Smooth muscle cell (in vitro differentiated cells): ENCODE measurements around the gene CNTNAP2. TPM values are rescaled to one million over a fixed set of nuclear protein-coding genes. Genes with fewer than 3 reads are reported as not detected.

Experiments
- DNase-seq: peaks from one replicate; lab custom pipeline; 2025; ENCODE audit not compliant: unreplicated experiment; lab: John Stamatoyannopoulos, UW
- H2AFZ ChIP-seq: fragments of 200-600 bp; sonication (generic); 2 replicates; pipeline ENCODE4 v1.6.0; 2016; ENCODE audit warnings: antibody characterized with exemption, low read depth, mild to moderate bottlenecking
- H3F3A ChIP-seq: fragments of 200-600 bp; sonication (generic); 2 replicates; pipeline ENCODE4 v1.6.0; 2017; ENCODE audit warnings: antibody characterized with exemption, low read depth
- H3K27ac ChIP-seq: fragments of 200-600 bp; sonication (generic); 2 replicates; pipeline ENCODE4 v1.5.1; 2016; ENCODE audit warnings: low read depth, mild to moderate bottlenecking
- H3K27me3 ChIP-seq: fragments of 200-600 bp; sonication (generic); 2 replicates; pipeline ENCODE4 v1.6.1; 2016; ENCODE audit warnings: low read depth, mild to moderate bottlenecking
- H3K36me3 ChIP-seq: fragments of 200-600 bp; sonication (generic); 2 replicates; pipeline ENCODE4 v1.5.1; 2016; ENCODE audit warnings: low read depth
- H3K4me1 ChIP-seq: fragments of 200-600 bp; sonication (generic); 2 replicates; pipeline ENCODE4 v1.5.1; 2016; ENCODE audit warnings: low read depth
- H3K4me2 ChIP-seq: fragments of 200-600 bp; sonication (generic); 2 replicates; pipeline ENCODE4 v1.6.0; 2016; ENCODE audit warnings: mild to moderate bottlenecking
- H3K4me3 ChIP-seq: fragments of 200-600 bp; sonication (generic); 2 replicates; pipeline ENCODE4 v1.5.1; 2016; ENCODE audit warnings: mild to moderate bottlenecking
- H3K79me2 ChIP-seq: fragments of 200-600 bp; sonication (generic); 2 replicates; pipeline ENCODE4 v1.6.0; 2016; ENCODE audit warnings: low read depth, mild to moderate bottlenecking
- H3K9ac ChIP-seq: fragments of 200-600 bp; sonication (generic); 2 replicates; pipeline ENCODE4 v1.6.0; 2016; ENCODE audit warnings: low read depth
- H3K9me3 ChIP-seq: fragments of 200-600 bp; sonication (generic); replicated peaks from 2 replicates; pipeline ENCODE4 v1.5.1; 2016; ENCODE audit warnings: low read depth
- H4K20me1 ChIP-seq: fragments of 200-600 bp; sonication (generic); 2 replicates; pipeline ENCODE4 v1.6.0; 2016; ENCODE audit warnings: low read depth
- CTCF ChIP-seq: fragments of 200-600 bp; sonication (generic); IDR thresholded peaks from 2 replicates; pipeline ENCODE4 v1.5.1; 2017; ENCODE audit warnings: borderline replicate concordance, mild to moderate bottlenecking, antibody characterized with exemption; ENCODE audit not compliant: insufficient read depth, poor library complexity, severe bottlenecking
- WGBS: methylation state at CpG from one replicate; pipeline ENCODE4 v1.1.7; 2016; ENCODE audit warnings: low lambda C conversion rate; 5-methylcytosine and 5-hydroxymethylcytosine counted together
- polyA plus RNA-seq: library from polyadenylated mRNA; unstranded; fragments of >200 nt; fragmentation: Nextera tagmentation; extraction: Ambion mirVana; gene quantifications from 2 replicates; pipeline ENCODE4 v1.2.1, GENCODE V29; 2016
- total RNA-seq: library from RNA; depleted of rRNA; stranded (reverse); fragments of >200 nt; gene quantifications from 2 replicates; pipeline ENCODE4 v1.2.3, GENCODE V29; 2014

The CNTNAP2 gene
- total and polyA plus RNA-seq, 2 experiments from 2014 or later = 1.7 to 9.0 TPM

DNA sequence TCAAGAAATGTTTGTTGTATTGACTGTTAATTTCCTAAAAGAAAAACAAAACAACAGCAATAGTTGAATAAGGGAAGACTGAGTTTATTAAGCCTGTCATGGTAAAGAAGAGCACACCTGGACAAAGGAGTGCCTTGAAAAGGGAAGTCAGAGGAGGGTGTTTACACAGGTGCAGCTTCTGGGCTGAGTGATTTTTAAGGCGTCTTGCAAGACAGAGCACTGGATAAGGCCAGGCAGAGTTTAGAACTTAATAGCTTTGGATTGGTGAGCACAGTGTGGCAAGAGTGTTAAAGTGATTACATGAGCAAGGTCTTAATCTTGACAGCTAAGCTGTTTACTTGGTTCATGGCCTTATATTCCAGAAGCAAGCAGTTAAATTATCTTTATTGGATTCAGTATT lies 423.2 kb downstream of the CNTNAP2 start:
- no peak overlapping the region for H3K4me3 ChIP-seq
- no peaks in the 10 kb centered on the region for H3K9me3 ChIP-seq
- H3K27me3 ChIP-seq = no peaks in the 10 kb centered on the region
- 39% methylated on average over 1 of the region's 1 CpG for WGBS
- no peak for TF ChIP-seq CTCF
- no peak overlapping the region for H2AFZ ChIP-seq
- no peak overlapping the region for H3K27ac ChIP-seq
- H4K20me1 ChIP-seq = no peaks in the 10 kb centered on the region
- no peaks in the 10 kb centered on the region for H3F3A ChIP-seq
- H3K4me1 ChIP-seq = no peaks in the 10 kb centered on the region
- H3K36me3 ChIP-seq = no peaks in the 10 kb centered on the region
- no peak for DNase-seq
- no peak overlapping the region for H3K4me2 ChIP-seq
- H3K9ac ChIP-seq = no peak overlapping the region
- H3K79me2 ChIP-seq = no peaks in the 10 kb centered on the region

DNA sequence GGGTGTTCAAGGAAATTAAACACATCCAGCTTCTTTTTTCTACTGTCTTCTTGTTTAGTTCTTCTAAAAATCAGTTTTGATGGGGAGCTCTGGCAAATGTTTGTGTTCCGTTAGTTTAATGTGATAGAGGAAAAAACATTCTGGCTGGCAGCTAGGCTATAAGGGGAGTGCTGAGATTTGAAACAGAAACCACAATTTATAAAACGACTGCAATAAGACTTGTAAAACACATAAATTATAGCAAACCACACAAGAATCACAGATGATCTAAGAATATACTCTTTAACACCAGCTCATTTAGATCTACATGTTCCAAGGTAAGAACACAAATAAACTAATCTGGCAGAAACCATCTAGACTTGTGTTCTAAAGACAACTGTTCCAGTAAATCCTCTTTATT lies 425.5 kb downstream of the CNTNAP2 start:
- no peaks in the 10 kb centered on the region for H3K79me2 ChIP-seq
- no peak overlapping the region for H3K9ac ChIP-seq
- WGBS = 60% methylated on average over 2 of the region's 2 CpGs
- H3K27me3 ChIP-seq = no peaks in the 10 kb centered on the region
- no peak overlapping the region for H3K4me2 ChIP-seq
- H2AFZ ChIP-seq = no peak overlapping the region
- DNase-seq = no peak
- H4K20me1 ChIP-seq = no peaks in the 10 kb centered on the region
- no peak for TF ChIP-seq CTCF
- H3K4me1 ChIP-seq = no peaks in the 10 kb centered on the region
- H3K9me3 ChIP-seq = no peaks in the 10 kb centered on the region
- no peaks in the 10 kb centered on the region for H3F3A ChIP-seq
- no peaks in the 10 kb centered on the region for H3K36me3 ChIP-seq
- no peak overlapping the region for H3K4me3 ChIP-seq
- no peak overlapping the region for H3K27ac ChIP-seq

- H4K20me1 ChIP-seq = no peaks in the 10 kb centered on the region
- H3K4me3 ChIP-seq = no peak overlapping the region
- H3K4me1 ChIP-seq = no peaks in the 10 kb centered on the region
- H3K9me3 ChIP-seq = no peaks in the 10 kb centered on the region
- H3K79me2 ChIP-seq = no peaks in the 10 kb centered on the region
- no peak overlapping the region for H3K9ac ChIP-seq
- 66% methylated on average over 2 of the region's 2 CpGs for WGBS
- H3K27me3 ChIP-seq = no peaks in the 10 kb centered on the region
- DNase-seq = no peak
- no peak for TF ChIP-seq CTCF
- H3K36me3 ChIP-seq = no peaks in the 10 kb centered on the region
- no peaks in the 10 kb centered on the region for H3F3A ChIP-seq
- no peak overlapping the region for H3K4me2 ChIP-seq
- no peak overlapping the region for H2AFZ ChIP-seq
- no peak overlapping the region for H3K27ac ChIP-seq
Measured at GRCh38 chr7:146544748-146545147, 428.1 kb downstream of the CNTNAP2 start.

GRCh38 chr7:146548816-146549215 lies 432.2 kb downstream of the CNTNAP2 start:
- Histone ChIP-seq H3K4me1 (no peaks in the 10 kb centered on the region), H2AFZ (no peak overlapping the region), H3K79me2 (no peaks in the 10 kb centered on the region), H4K20me1 (no peaks in the 10 kb centered on the region), H3K4me3 (no peak overlapping the region), H3F3A (no peaks in the 10 kb centered on the region), H3K27me3 (no peaks in the 10 kb centered on the region), H3K9ac (no peak overlapping the region), H3K36me3 (no peaks in the 10 kb centered on the region), H3K9me3 (no peaks in the 10 kb centered on the region), H3K4me2 (no peak overlapping the region), H3K27ac (no peak overlapping the region)
- TF ChIP-seq CTCF = no peak
- WGBS = 76% methylated on average over 1 of the region's 1 CpG
- no peak for DNase-seq
